Mesothelial cell of epicardium (in vitro differentiated cells): ENCODE measurements around the gene ANGPTL4. TPM values are rescaled to one million over a fixed set of nuclear protein-coding genes. Genes with fewer than 3 reads are reported as not detected.

ENCODE experiments used
- DNase-seq, 2 experiments: peaks; one replicate each; pipeline ENCODE4 v3.0.0; 2021; ENCODE audit warnings: low spot score in 2 of 2; ENCODE audit not compliant: unreplicated experiment in 2 of 2
- H3K27ac Mint-ChIP-seq: 2 replicates; pipeline ENCODE4 v1.8.0; 2021; ENCODE audit warnings: mixed read lengths
- H3K27me3 Mint-ChIP-seq: 2 replicates; pipeline ENCODE4 v1.8.0; 2021; ENCODE audit warnings: low read depth, mixed read lengths
- H3K36me3 Mint-ChIP-seq: 2 replicates; pipeline ENCODE4 v1.8.0; 2021; ENCODE audit warnings: mixed read lengths
- H3K4me1 Mint-ChIP-seq: 2 replicates; pipeline ENCODE4 v1.8.0; 2021; ENCODE audit warnings: mixed read lengths
- H3K4me3 Mint-ChIP-seq: 2 replicates; pipeline ENCODE4 v1.8.0; 2021; ENCODE audit warnings: mild to moderate bottlenecking, moderate library complexity, mixed read lengths
- H3K9me3 Mint-ChIP-seq: 2 replicates; pipeline ENCODE4 v1.8.0; 2021; ENCODE audit warnings: mixed read lengths
- CTCF ChIP-seq: fragments of 200-600 bp; sonication (generic); IDR thresholded peaks from one replicate; pipeline ENCODE4 v1.5.0; 2021; ENCODE audit warnings: antibody characterized with exemption; ENCODE audit not compliant: unreplicated experiment
- total RNA-seq: library from RNA; stranded (reverse); gene quantifications from 3 replicates; pipeline ENCODE4 v1.2.1, GENCODE V29; 2021

The ANGPTL4 gene
- total RNA-seq, 1 donor from 2014 or later = 3.7 TPM

GRCh38 chr19:8334458-8335342 lies 29.3 kb upstream of the ANGPTL4 start:
- H3K4me1 Mint-ChIP-seq = no peaks in the 10 kb centered on the region
- no peaks in the 10 kb centered on the region for H3K9me3 Mint-ChIP-seq
- no peak for TF ChIP-seq CTCF
- peak in 1 of 2 experiments; percentile 62 for DNase-seq
- no peak overlapping the region for H3K4me3 Mint-ChIP-seq
- H3K27ac Mint-ChIP-seq = no peak overlapping the region
- no peaks in the 10 kb centered on the region for H3K36me3 Mint-ChIP-seq
- H3K27me3 Mint-ChIP-seq = peaks cover 79% of the 10 kb centered on the region

DNA sequence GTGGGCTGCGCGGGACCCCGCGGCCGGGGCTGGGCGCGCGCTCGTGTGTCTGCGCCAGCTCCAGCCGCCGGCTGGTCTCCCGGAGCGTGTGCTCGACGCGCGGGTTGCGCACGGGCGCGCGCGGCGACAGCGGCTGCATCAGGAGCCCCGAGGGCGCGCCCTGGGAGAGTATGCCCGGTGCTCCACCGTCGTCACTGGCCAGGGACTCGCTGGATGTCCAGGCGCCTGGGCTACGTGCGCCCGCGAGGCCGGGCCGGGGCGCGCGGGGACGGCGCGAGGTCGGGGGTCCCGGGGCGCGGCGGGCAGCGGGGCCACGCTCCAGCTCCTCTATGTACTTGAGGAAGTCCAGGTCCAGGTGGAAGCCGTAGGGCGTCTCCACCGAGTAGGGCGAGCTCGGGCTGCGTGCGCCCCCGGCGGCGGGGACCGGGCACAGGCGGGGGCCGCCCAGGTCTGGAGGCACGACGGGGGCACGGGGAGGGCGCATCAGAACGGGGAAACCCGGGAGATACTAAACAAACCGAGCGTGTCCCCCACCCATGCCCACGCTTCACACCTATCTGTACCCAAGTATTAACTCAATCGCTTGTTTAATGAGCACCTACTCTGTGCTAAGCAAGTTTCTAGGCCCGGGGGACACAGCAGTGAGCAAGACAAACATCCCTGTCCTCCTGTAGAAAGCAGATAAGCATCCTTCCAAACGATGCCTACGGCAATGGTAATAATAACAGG lies 28.4 kb upstream of the ANGPTL4 start:
- DNase-seq = no peak
- H3K27ac Mint-ChIP-seq = no peak overlapping the region
- peak overlapping the region; percentile 33 for H3K4me3 Mint-ChIP-seq
- no peaks in the 10 kb centered on the region for H3K4me1 Mint-ChIP-seq
- no peaks in the 10 kb centered on the region for H3K9me3 Mint-ChIP-seq
- TF ChIP-seq CTCF = no peak
- no peaks in the 10 kb centered on the region for H3K36me3 Mint-ChIP-seq
- peaks cover 77% of the 10 kb centered on the region for H3K27me3 Mint-ChIP-seq

DNA sequence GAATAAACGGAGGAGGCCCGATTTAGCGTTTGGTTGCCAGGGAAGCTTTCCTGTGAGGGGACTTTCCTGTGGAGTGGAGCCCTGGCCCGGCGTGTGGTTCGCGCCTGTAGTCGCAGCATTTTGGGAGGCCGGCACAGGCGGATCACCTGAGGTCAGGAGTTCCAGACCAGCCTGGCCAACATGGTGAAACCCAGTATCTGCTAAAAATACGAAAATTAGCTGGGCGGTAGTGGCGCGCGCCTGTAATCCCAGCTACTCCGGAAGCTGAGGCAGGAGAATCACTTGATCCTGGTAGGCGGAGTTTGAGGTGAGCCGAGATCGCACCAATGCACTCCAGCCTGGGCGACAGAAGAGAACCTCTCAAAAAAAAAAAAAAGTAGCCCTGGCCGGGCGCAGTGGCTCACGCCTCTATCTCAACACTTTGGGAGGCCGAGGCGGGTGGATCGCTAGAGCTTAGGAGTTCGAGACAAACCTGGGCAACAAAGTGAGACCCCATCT lies 27.8 kb upstream of the ANGPTL4 start:
- DNase-seq = no peak
- TF ChIP-seq CTCF = no peak
- H3K4me1 Mint-ChIP-seq = no peaks in the 10 kb centered on the region
- no peak overlapping the region for H3K27ac Mint-ChIP-seq
- H3K36me3 Mint-ChIP-seq = no peaks in the 10 kb centered on the region
- peak overlapping the region; percentile 33 for H3K4me3 Mint-ChIP-seq
- H3K9me3 Mint-ChIP-seq = no peaks in the 10 kb centered on the region
- peaks cover 77% of the 10 kb centered on the region for H3K27me3 Mint-ChIP-seq

DNA sequence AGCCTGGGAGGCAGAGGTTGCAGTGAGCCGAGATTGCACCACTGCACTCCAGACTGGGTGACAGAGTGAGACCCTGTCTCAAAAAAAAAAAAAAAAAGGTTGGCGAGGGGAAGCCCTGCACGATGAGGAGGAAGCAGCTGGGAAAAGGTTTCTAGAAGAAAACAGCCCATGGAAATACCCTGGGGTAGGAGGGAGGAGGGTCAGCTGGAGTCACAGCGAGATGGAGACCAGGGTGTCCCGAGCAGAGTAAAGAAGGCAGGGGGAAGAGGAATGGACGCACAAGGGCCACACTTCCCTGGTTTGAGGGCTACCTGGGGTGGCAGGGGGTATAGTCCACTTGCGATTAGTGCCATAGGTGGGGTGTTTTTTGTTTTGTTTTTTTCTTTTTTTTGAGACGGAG lies 27.3 kb upstream of the ANGPTL4 start:
- H3K27me3 Mint-ChIP-seq = peaks cover 77% of the 10 kb centered on the region
- TF ChIP-seq CTCF = no peak

DNA sequence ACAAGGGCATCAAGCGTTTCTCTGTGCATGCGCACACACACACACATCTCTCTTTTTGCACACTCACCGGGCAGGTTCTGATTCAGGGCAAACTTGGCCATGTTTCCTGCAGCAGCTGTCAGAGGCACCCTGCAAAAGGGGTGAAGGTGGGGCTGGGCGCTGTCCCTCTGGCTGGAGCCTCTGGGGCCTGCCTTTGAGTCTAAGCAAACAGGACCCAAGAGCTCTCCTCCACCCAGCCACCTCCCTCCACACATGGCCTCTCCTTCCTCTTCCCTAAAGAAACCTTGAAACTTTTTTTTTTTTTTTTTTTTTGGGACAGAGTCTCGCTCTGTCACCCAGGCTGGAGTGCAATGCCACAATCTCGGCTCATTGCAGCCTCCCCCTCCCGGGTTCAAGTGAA lies 26.2 kb upstream of the ANGPTL4 start:
- Mint-ChIP-seq H3K36me3 (no peaks in the 10 kb centered on the region), H3K27ac (no peak overlapping the region), H3K9me3 (no peaks in the 10 kb centered on the region), H3K27me3 (peaks cover 77% of the 10 kb centered on the region), H3K4me3 (no peak overlapping the region), H3K4me1 (no peaks in the 10 kb centered on the region)
- no peak for TF ChIP-seq CTCF
- DNase-seq = no peak

More for the DNA sequence above, 27.3 kb upstream of the ANGPTL4 start:
- Mint-ChIP-seq H3K4me3 (no peak overlapping the region), H3K27ac (no peak overlapping the region), H3K36me3 (no peaks in the 10 kb centered on the region), H3K9me3 (no peaks in the 10 kb centered on the region), H3K4me1 (no peaks in the 10 kb centered on the region)
- no peak for DNase-seq
